GM18870 (cell line): ENCODE measurements around the gene TPD52L2.
"Not testable (repeated sequence)": the region's sequence is repeated elsewhere in the genome, so short reads cannot be mapped to it uniquely, and the experiment has no call there.

ENCODE experiments used
- ATAC-seq: cut with Tn5 transposase; IDR thresholded peaks from one replicate; pipeline ENCODE4 v1.9.1; 2021; ENCODE audit warnings: moderate library complexity; ENCODE audit not compliant: unreplicated experiment

Gene TPD52L2

DNA sequence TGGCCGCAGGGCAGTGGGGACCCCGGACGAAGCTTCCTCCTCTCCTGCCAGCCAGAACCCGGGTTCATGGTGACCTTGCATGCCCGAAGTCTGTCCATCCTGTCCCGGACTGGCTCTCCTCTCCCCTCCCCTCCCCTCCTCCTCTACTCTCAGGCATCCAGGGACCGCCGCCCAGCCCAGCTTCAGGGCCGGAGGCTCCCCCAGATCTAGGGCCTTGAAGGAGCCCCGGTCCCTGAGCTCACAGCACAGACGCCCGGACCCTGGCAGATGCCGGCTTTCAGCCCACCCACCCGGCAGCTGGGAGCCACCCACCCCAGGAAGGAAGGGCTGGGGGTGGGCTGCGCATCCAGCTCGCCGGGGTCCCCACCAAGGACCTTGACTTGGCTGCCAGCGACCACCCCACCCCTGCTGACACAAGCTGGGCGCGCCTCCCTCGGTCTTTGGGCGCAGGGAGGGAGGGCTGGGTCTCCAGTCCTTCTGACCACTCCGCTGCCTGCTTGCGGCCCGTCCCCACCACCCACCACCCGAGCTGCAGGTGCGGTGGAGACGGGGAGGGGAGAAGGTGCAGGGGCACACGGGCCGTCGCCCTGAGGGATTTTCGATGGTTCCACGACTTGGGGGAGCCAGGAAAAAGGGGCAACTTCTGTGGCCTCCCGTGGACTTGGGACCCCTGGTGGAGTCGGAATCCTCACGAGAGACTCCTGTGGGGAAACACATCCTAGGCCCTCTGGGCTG, 9.5 kb upstream of the TPD52L2 start:
- no peak for ATAC-seq

DNA sequence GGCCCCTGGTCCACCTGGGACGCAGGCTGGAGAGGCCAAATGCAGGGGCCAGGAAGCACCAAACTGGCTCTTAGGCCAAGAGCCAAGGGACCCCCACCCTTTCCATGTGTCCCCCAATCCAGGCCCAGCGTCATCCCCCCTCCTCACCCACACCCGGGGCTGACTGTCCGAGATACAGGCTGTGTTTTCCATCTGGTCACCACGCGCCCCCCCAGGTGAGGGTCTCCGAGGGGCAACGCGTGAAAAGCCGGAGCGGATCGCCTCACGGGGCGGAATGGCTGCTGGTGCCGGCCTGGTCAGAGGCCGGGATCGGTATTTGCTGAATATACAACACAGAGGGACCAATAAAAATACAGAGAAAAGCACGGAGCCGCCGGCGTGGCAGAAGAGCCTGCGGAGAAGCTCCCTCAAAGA, 9.0 kb upstream of the TPD52L2 start:
- no peak for ATAC-seq

DNA sequence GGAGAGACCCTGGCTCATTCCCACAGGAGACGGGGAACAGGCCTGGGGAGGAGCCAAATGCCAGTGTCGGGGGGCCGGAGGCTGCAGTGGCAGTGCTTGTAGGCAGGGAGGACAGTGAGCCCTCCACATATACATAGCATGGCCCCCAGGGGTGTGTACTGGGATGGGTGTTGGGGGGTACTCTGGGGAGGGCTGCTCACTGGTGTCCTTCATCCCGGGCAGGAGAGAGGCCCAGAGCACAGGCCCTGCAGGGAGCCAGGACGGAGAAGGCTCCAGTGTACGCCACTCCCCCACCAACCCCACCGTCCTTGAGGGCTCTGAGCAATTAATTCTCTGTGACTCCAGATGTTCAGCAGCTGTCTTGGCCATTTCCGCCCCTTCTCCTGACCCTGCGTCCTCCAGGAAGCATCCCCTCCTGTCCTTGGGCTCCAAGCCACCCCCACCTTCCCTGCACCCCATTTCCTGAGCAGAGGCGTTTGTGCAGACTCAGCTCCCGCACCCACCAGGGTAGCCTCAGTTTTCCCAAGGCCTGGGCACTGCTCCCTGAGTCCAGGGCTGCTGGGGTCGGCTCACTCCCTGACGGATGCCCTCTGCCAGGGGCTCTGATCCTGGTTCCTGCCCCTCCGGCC, 7.2 kb upstream of the TPD52L2 start:
- ATAC-seq, result no peak

DNA sequence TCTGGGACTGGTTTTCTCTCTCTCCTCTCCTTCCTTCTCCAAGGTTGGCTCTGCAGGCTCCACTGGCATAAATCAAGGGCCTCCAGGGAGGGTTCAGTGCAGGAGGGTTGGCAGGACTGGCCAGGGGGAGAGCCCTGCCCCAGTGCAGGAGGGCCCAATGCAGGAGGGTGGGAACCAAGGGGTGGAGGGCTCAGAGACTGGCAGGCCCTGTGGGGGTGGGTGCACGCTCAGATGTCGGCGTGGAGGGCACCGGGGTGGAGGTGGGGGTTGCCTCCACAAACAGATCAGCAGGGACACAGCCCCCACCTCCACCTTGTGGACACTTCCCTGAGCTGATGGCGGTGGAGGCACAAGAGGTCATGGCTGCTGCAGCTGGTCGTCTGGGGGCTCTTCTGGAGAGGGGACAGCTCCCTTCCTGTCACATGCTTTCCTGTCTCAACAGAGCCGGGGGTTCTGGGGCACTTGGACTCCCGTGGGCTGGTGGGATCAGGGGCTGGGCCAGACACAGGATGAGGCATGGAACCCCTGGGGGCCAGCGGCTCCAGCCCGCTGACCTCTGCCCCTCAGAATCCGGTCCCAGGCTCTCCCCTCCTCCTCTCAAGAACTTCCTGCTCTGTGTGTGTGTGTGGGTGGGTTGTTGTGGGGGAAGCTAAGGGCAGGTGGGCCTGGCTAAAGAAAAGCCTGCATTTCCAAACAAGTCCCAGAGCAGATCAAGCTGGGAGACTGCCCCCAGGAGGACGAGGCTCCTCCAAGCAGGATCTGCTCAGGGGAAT, 6.5 kb upstream of the TPD52L2 start:
- no peak for ATAC-seq

DNA sequence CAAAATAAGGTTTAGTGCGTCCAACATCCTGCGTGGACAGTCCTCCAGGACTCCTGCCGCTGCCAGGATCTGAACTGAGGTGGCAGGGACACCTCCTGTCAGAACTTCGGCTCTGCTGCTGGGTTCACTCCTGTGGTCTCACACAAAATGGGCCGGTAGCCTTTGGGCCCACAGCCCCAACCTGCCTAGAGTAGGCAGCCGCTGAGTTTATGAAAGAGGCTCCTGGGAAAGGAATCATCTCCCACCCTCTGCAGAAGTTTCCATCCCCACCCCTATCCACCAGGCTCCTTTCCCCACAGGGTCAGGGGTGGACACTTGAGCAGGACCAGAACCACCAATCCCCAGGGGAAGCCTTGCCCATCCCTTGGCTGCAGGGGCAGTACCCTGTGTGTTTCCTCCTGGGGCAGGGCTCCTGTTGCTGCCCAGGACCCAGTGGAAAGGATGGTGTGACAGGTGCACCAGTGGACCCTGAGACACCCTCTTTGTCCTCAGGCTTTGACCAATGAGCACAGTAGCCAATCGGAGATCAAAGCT, 5.8 kb upstream of the TPD52L2 start:
- ATAC-seq, result no peak

DNA sequence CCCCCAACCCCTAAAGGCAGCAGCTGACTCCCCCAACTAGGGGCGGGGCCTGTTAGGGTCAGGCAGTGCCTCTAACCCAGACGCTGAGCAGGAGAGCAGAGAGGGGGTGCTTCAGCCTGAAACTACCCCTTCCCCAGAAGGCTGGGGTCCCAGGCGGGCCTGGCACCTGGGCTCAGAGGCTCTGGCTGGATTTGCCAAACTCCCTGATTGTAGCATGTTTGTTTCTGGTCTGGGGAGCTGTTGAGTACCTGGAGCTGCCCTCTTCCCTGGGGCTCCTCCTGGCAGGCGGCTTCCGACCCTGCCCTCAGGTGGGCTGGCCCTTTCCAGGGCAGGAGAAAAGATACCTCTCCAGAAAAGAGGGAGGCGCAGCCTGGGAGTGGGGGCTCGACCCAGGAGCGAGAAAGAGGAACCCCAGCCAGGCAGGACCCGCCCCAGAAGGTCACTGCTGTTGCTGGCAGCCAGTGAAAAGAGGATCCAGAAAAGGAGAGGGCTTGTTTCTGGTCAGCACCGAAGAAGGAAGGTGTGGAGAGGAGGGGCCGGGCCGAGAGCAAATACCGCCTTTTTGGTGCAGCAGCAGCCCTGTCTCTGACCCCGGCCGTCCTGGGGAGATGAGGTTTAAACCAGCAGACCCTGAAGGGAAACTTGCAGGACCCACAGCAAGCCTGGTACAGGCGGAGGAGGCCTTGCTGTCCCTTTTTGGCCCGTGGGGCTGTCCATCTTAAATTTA, 4.6 kb upstream of the TPD52L2 start:
- ATAC-seq, result no peak

DNA sequence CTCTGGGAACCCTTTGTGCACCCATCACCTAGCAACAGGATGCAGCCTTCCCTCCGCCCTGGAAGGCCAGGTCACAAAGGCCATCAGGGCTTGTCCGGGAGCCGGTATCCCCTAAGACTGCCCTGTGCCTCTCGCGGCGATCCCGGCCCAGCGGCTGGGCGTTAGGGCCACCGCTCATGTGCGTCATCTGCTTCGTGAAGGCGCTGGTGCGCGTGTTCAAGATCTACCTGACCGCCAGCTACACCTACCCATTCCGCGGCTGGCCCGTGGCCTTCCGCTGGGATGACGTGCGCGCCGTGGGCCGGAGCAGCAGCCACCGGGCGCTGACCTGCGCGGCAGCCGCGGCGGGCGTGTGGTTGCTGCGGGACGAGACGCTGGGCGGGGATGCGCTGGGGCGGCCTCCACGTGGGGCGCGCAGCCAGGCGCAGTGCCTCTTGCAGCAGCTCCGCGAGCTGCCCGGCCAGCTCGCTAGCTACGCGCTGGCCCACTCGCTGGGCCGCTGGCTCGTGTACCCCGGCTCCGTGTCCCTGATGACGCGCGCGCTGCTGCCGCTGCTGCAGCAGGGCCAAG, 3.6 kb upstream of the TPD52L2 start, which contains the start of gene ABHD16B:
ABHD16B (plus strand) TSS at position 134 of the 570 bp plus-strand sequence; CDS start at position 177, 43 bp downstream.
- no peak for ATAC-seq

DNA sequence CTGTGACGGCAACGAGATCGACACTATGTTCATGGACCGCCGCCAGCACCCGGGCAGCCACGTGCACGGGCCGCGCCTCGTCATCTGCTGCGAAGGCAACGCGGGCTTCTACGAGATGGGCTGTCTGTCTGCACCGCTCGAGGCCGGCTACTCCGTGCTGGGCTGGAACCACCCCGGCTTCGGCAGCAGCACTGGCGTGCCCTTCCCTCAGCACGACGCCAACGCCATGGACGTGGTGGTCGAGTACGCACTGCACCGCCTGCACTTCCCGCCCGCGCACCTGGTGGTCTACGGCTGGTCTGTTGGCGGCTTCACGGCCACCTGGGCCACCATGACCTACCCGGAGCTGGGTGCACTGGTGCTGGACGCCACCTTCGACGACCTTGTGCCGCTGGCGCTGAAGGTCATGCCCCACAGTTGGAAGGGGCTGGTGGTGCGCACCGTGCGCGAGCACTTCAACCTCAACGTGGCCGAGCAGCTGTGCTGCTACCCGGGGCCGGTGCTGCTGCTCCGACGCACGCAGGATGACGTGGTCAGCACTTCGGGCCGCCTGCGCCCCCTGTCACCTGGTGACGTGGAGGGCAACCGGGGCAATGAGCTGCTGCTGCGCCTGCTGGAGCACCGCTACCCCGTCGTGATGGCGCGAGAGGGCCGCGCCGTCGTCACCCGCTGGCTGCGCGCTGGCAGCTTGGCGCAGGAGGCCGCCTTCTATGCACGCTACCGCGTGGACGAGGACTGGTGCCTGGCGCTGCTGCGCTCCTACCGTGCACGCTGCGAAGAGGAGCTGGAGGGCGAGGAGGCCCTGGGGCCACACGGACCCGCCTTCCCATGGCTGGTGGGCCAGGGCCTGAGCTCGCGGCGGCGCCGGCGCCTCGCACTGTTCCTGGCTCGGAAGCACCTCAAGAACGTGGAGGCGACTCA, 2.8 kb upstream of the TPD52L2 start:
- ATAC-seq, result no peak

DNA sequence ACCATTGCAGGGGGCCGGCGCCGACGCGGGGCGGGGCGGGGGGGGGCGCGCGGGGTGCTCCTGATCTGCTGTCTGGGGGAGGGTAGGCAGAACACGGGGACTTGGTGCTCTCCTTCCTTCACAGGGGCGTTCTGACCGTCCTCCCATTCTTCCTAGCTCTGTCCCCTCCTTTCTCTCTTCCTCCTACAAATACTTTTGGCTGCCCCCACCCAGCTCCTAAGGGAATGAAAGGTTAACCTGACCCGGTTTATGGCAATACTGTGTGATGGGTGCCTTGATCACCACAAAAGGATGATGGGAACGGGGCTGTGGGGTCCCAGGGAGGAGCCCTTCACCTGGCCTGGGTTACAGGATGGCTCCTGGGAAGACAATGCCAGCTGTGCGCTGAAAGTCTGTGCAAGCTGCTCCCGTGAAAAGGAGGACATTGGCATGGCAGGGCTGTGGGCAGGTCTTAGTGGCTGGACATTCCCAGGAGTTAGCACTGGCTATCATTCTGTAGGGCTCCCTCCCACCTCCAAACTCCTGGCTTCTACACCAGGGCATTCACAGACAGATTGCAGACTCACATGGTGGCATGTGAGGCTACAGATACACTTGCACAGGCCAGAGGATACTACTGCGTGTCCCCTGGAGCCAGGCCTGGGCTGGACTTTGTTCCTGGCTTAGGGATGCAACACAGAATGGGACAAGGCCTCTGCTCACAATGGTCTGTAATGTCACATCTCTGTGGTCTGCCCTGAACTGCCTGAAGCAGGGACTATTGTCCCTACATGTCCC, 1.9 kb upstream of the TPD52L2 start:
- ATAC-seq, result no peak

DNA sequence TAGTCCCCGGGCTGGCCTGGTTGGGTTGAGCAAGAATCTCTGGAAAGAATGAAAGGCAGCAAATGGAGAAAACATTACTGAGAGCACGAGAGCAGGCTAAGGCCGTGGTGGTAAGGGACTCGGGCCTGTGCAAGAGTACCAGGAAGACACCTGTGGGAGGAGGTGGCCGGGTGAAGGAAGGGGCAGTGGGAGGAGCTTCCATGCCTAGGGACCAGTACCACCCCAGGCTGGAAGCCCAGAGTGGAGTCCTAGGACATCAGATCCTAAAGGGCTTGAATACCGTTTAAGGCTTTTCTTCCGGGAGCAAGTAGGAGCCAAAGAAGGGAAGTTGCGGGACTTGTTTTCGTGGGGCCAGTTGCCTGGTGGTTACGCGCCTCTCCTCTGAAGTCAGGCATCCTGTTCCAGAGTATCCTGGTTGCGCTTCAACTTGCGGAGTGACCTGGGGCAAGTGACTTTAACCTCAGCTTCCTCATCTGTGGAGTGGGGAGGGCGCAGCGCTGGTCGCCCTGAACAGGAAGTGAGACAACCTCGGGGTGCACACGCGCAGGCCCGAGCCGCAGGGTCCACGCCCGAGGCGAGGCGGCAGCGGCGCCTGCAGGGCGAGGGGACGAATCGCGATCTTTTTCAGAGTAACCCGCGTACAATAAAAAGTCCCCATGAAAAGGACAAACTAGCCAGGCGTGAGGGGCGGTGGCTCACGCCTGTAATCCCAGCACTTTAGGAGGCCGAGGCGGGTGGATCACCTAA, 1.1 kb upstream of the TPD52L2 start:
- peak; percentile 51 for ATAC-seq

DNA sequence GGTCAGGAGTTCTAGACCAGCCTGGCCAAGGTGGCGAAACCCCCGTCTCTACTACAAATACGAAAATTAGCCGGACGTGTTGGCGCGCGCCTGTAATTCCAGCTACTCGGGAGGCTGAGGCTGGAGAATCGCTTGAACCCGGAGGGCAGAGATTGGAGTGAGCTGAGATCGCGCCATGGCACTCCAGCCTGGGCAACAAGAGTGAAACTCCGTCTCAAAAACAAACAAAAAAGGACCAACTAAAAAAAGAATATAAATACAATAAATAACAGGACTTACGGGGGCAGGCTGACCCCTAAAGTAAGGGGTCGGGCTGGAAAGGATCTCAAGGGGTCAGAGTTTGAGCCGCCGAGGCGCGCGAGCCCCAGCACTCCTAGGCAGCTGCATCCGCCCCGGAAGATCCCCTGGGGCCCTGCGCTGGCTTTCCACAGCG, 509 bp upstream of the TPD52L2 start:
- ATAC-seq, result no peak

DNA sequence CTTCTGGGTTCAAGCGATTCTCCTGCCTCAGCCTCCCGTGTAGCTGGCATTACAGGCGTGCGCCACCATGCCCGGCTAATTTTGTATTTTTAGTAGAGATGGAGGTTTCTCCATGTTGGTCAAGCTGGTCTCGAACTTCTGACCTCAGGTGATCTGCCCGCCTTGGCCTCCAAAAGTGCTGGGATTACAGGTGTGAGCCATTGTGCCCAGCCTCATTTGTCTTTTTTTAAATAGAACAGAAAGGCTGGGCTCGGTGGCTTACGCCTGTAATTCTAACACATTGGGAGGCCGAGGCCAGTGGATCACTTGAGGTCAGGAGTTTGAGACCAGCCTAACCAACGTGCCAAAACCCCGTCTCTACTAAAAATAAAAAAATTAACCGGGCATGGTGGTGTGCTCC, 2.0 kb downstream of the TPD52L2 start:
- not testable (repeated sequence) for ATAC-seq

DNA sequence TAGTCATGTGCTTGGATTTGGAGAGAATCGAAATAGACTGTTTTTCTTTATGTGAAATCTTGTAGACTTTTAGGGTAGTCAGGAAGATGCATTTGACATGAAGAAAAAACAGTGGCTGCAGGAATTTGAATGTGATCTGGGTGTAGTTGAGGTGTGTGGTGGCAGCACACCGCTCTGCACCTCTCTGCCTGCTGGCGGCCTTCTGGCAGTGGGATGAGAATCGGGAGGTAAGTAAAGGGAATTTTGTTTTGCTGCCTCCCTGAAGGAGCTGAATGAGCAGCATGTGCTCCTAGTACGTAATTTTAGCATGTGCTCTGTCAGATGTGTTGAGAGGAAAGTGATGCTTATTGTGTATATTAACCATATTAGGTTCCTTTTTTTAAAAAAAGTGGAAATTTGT, 3.2 kb downstream of the TPD52L2 start:
- ATAC-seq, result no peak

DNA sequence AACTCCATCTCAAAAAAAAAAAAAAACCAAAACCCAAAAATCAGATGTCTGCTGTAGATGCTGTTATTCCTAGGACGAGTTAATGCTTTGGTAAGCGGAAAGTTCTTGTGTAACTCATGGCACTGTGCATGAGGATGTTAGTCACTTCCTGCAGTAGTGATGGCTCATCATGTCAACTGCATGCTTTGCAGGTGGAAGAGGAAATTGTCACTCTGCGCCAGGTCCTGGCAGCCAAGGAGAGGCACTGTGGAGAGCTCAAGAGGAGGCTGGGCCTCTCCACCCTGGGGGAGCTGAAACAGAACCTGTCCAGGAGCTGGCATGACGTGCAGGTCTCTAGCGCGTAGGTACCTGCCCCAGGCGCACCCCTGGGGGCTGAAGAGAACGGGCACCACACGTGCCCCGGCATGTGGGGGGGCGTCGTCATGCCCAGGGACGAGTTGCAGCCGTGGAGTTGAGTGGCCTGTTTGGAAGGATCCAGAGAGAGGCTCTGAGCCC, 8.5 kb downstream of the TPD52L2 start:
- ATAC-seq, result no peak

DNA sequence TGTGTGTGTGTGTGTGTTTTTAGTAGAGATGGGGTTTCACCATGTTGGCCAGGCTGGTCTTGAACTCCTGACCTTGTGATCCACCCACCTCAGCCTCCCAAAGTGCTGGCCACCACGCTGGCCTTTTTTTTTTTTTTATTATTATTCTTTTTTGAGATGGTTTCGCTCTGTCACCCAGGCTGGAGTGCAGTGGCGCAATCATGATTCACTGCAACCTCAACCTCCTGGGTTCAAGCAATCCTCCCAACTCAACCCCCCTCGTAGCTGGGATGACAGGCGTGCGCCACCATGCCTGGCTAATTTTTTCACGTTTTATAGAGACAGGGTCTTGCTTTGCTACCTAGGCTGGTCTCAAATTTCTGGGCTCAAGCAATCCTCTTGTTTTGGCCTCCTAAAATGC, 9.2 kb downstream of the TPD52L2 start:
- ATAC-seq, result not testable (repeated sequence)

DNA sequence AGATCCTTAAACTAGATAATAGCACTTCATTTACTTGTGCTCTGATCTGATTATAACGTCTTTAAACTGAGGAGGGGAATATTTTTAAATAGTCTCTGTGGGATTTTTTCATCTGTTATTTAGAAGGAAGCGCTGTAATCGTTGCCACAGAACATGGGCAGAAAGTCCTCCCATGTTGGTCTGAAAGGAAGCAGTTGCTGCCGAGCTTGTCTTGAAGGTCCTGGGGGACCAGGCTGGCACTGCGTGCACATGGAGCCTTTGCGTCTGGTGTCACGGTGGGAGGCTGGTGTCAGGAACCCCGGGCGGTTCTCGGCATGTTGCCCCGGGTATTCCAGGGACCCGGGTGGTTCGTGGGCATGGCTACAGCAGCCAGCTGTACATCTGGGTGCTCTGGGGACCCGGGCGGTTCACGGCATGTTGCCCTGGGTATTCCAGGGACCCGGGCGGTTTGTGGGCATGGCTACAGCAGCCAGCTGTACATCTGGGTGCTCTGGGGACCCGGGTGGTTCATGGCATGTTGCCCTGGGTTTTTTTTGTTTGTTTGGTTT, 11.5 kb downstream of the TPD52L2 start:
- ATAC-seq, result no peak

DNA sequence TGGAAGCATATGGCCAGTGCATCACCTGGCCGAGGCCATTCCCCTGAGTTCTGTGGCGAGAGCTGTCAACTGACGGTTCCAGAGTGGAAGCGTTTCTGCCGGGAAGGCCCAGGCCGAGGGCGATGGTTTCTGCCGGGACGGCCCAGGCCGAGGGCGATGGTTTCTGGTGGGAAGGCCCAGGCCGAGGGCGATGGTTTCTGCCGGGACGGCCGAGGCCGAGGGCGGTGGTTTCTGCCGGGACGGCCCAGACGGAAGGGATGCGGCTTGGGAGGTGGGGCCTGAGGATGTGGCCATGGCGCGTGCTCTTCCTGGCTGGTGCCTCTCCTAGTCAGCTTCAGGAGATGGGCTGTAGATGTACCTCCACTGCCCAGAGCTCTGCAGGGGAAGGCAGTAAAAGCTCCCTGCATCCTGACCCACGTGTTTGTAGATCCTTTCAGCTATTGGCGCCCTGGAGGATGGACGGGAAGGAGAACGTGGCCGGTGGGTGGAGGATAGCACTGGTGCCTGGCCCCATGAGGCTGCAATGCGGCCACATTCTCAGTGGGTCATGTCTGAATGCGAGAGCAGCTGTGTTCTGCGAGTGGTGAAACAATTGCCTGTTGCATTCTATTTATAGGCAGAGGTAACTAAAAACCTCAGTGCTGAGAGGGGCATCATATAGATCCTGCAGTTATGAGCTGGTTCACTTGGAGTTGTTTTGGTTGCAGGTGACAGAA, 12.8 kb downstream of the TPD52L2 start:
- no peak for ATAC-seq
